Renal cortex interstitium (tissue), 3 donors: ENCODE measurements around the gene TBC1D8B. TPM values are rescaled to one million over a fixed set of nuclear protein-coding genes. Genes with fewer than 3 reads are reported as not detected.

Experiments
- polyA plus RNA-seq, 3 donors: library from polyadenylated mRNA; unstranded; fragments of 120-200 nt; gene quantifications; one replicate each; pipeline ENCODE4 v1.2.1, GENCODE V29; 2013; ENCODE audit not compliant: insufficient read length in 3 of 3

TBC1D8B gene
- polyA plus RNA-seq, 3 donors: 5.0 to 6.8 (median 5.1) TPM

Other genes with a start within 250 kb of the TBC1D8B start
- 1 to 10 TPM; 3.2 to 5.5 (median 5.2) TPM for gene RADX, start 190.7 kb upstream of the TBC1D8B start, polyA plus RNA-seq
- gene RNF128, start 76.0 kb upstream of the TBC1D8B start, polyA plus RNA-seq: 10 to 100 TPM in 2 of 3 donors, 1 to 10 TPM in 1; 9.1 to 12.7 (median 10.8) TPM
- 1 to 10 TPM; 2.4 to 3.0 (median 2.5) TPM for gene RIPPLY1, start 100.7 kb downstream of the TBC1D8B start, polyA plus RNA-seq
- 10 to 100 TPM; 70.1 to 78.3 (median 70.4) TPM for gene CLDN2, start 117.7 kb downstream of the TBC1D8B start, polyA plus RNA-seq
- 10 to 100 TPM; 18.6 to 21.1 (median 20.1) TPM for gene MORC4, start 197.5 kb downstream of the TBC1D8B start, polyA plus RNA-seq